HG03196 (cell line): ENCODE results near the gene NPPB.
"Not testable (repeated sequence)": the region's sequence is repeated elsewhere in the genome, so short reads cannot be mapped to it uniquely, and the experiment has no call there.

Source experiments
- ATAC-seq: cut with Tn5 transposase; IDR thresholded peaks from one replicate; pipeline ENCODE4 v1.9.1; 2021; ENCODE audit not compliant: unreplicated experiment

Gene NPPB

DNA sequence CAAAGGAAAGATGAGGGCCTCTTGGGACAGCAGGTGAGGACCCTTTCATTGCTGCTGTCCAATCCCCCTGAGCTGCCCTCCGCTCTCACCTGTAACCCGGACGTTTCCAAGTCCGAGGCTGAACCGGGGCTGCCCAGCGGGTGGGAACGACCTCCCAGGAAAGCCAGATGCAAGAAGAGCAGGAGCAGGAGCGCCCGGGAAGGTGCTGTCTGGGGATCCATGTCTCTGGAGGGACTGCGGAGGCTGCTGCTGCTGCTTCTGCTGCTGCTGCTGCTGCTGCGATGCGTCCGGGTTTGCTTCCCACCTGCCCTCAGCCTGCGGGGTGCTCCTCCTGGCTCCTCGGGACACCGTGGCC, at the start of gene NPPB:
Gene NPPB, minus strand, starts transcription at position 333 of the 355 bp plus-strand sequence. Its CDS starts 112 bp downstream, at position 221.
- no peak for ATAC-seq

DNA sequence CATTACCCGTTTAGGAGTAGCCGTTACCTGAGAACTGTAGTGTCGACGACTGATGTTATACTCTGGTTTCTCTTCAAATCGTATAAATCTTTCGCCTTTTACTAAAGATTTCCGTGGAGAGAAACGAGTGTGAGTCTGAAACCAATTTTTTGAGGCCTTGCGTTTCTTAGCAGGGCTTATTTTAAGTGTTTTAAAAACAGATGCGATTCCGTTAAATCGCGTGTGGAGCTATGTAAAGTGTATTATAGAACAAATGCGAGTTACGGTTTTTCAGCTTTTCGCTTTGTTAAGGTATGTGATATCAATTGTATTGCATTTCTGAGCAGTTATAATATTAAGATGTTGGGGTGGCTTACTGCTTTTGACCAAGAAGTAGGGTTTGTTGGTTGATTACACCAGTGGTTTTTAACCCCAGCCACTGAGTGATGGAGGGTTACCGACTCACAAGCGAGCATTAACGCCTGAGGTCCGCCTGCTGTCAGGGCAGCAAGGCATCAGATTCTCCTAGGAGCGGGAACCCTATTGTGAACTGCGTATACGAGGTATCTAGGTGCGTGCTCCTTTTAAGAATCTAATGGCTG, 49.4 kb upstream of the NPPB start:
- ATAC-seq: peak; percentile 43

DNA sequence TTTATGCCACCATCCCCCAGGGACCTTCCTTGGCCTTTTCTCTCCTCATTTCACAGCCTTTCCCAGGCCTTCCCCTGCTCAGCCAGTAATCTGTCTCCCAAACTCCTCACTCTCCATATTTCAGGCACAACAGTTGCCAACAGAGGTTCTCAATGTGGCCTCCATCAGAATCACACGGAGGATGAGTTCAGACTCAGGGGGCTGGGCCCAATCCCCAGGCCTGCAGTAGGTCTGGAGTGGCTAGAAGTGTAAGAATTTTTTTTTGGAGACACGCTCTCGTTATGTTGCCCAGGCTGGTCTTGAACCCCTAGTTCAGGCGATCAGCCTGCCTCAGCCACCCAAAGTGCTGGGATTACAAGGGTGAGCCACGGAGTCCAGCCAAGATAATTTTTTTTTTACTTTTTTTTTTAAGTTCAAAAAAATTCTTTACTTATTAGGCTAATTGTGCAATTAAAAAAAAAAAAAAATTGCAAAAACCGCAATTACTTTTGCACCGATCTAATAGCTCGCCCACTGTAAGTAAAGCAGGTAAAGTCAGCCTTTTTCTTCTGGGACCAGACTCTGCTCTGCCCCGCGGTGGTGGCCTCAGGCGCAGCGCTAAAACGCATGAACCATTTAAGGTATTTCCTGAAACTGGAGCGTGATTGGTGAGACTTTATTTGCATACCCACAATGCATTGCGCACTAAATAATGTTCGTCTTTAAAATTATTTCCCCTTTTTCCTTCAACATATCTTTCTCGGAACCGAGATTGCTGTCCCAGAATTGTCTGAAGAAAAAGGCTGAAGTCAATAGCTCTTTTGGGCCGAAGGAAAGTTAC, 48.7 kb upstream of the NPPB start:
- peak; percentile 52 for ATAC-seq

DNA sequence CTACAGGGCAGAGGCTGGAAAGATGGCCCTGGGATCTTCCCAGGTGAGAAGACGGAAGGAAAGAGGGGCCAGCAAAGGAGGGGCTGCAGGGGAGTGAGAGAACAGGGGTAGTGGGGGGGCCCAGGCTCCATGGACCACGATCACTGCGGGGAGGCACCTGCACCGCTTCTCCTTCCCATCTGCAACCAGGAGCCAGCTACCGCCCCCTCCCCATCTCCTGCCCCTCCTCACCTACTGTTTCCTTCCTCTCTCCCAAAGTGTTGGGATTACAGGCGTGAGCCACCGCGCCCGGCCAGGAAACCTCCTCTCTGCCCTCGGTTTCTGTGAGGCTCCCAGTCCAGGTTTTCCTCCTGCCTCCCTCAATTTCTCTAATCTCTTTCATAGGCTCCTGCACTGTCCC, 48.1 kb upstream of the NPPB start:
- no peak for ATAC-seq

DNA sequence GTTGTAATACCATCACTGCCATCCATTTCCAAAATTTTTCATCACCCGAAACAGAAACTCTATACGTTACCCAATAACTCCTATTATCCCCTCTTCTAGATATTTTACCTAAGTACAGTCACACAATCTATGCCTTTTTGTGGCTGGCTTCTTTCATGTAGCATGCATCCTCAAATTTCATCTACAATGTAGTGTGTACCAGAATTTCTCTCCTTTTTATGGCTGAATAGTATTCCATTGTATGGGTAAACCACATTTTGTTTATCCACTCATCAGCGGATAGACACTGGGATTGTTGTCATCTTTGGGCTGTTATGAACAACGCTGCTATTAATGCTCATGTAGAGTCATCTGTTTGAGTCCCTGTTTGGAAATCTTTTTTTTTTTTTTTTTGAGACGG, 46.2 kb upstream of the NPPB start:
- ATAC-seq: no peak

DNA sequence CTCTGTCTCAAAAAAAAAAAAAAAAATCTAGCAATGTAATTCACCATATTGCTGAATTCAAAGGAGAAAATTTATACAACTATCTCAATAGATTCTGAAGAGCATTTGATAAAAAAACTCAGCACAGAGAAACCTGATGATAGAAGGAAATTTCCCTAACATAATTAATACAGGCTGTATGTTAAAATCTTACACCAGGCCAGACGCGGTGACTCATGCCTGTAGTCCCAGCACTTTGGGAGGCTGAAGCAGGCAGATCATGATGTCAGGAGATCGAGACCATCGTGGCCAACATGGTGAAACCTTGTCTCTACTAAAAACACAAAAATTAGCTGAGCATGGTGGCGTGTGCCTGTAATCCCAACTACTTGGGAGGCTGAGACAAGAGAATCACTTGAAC, 45.4 kb upstream of the NPPB start:
- not testable (repeated sequence) for ATAC-seq

DNA sequence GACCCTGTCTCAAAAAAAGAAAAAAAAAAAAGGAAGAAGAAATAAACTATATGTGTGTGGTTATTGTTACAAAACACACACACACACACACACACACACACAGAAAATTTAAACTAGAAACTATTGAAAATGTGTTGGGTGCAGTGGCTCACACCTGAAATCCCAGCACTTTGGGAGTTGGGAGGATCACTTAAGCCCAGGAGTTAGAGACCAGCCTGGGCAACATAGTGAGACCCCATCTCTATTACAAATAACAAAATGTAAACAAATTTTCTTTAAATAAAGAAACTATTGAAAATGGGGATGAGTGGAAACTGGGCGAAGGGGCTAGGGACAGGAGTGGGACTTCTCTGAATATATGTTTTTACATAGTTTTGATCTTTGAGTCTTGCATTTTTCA, 44.5 kb upstream of the NPPB start:
- ATAC-seq: no peak

DNA sequence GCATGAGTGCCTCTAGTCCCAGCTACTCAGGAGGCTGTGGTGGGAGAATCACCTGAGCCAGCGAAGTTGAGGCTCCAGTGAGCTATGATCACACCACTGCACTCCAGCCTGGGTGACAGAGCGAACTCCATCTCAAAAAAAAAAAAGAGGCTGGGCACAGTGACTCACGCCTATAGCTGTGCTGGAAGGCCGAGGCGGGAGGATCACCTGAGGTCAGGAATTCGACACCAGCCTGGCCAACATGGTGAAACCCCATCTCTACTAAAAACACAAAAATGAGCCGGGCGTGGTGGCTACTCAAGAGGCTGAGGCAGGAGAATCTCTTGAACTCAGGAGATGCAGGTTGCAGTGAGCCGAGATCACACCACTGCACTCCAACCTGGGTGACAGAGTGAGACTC, 42.7 kb upstream of the NPPB start:
- ATAC-seq: not testable (repeated sequence)

DNA sequence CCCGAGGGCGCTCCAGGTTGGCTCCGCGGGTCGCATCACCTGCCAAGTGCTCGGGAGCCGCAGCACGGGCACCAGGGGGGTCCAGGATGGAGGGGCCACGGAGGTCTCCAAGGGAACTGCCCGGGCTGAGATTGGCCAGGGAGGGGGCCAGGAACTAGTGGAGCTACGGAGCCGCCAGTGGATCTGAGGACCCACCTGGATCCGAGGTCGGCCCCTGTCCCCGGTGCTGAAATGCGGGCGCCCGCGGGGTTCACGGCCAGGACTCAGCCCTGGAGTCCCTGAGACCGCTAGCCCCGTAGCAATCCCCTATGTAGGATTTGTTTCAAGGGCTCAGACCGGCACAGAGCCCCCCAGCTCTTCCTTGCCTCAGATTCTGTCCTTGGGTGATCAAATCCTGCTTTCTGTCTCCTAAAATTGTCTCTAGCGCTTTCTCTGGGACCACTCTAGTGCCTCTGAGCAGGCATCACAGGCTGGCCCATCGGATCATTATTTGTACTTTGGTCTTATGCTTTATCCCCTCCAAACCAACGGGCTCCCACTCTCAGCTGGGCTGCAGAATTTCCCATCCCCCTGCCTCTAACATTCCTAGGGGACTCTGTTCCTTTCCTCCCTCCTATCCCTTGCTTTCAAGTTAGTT, 40.2 kb upstream of the NPPB start:
- ATAC-seq: no peak

DNA sequence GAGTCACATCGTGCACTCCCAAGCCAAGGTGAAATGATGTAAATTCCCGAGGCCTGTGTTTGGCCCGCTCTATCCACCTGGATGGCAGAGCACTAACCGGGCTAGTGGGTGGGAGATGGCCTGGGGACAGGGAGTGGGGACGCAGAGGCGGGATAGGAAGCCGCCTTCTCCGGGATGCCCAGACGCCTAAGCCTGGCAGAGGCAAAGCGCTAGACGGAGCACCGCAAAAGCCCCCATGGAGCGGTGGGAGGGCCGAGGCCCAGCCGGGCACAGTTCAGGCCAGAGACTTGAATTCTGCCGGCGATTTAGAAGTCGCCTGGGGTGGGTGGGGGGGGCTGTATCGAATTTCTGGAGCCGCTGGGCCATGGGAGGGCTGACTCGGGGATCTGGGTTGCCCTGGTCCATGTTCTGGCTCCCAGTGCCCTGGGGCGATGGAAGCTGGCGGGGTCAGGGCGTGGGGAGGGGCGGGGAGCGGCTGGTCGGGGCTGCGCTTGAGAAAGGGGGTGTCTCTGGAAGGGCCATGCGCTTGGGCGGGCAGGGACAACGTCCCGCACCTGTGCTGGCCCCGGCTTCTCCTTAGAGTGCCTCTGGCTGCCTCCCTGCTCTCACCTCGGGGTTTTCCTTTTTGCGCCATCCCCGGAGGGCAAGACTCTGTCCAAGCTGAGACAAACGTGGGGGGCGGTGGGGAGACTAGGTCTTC, 39.5 kb upstream of the NPPB start:
- no peak for ATAC-seq

DNA sequence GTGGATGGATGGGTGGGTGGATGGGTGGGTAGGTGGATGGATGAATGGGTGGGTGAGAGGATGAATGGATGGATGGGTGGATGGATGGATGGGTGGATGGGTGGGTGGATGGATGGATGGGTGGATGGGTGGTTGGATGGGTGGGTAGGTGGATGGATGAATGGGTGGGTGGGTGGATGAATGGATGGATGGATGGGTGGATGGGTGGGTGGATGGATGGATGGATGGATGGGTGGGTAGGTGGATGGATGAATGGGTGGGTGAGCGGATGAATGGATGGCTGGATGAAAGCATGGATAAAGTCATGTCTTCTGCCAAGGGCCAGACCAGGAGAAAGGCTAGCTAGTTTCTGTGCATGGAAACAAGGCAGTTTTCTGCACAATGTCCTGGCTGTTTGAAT, 35.8 kb upstream of the NPPB start:
- ATAC-seq: not testable (repeated sequence)

DNA sequence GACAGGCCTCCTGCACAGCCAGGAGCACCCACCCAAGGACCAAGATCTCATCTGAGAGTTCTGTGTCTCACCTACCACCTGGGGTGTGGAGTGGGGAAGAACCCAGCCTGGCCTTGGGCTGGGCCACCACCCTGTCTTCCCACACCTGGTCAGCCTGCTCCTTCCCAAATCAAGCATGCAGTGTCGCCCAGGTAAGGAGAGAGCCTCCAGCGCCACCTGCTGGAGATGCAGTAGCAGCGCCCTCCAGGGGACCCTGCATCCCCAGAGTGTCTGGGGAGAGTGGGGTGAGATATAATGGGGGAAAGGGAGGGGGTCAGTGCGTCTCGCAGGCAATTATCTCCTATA, 35.1 kb upstream of the NPPB start:
- no peak for ATAC-seq

DNA sequence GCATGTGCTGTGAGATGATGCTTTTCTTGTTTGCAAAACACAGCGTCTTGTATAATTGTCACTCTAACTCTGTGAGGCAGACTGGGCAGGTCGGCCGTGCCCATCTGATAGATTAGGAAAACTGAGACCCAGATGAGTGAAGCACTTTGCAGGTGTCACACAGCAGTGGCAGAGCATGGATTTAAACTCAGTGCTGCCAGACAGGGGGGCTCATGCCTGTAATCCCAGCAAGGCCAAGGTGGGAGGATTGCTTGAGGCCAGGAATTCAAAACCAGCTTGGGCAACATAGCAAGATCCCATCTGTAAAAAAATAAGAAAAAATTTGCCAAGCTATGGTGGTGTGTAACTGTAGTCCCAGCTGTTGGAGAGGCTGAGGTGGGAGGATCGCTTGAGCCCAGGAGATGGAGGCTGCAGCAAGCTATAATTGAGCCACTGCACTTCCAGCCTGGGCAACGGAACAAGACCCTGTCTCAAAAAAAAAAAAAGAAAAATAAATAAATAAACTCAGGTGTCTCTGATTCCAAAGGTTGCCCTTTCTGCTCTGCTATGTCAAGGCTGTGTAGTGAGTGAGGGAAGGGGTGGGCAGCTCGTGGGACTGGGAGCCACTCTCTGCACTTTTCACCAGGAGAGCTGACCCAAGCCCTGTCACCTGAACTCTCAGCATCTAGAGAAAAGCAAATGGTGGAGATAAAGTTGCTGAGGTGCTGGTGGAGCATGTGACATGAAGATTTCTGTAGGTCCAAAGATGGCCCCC, 32.9 kb upstream of the NPPB start:
- ATAC-seq: no peak

DNA sequence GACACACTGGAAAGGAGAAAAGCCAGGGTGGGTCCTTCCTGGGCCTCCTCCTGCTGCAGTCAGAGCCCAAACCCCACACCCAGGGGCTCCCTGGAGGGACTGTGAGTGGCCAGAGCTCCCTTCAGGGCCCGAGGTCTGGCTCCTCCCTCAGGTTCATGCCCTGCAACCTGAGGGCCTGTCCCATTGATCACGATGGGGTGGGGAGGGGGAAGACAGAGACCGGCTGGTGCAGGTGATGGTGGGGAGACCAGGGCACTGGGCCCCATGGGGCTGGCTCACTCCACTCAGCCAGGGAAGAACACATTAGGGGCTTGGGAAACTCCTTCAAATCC, 30.1 kb upstream of the NPPB start:
- ATAC-seq: no peak

DNA sequence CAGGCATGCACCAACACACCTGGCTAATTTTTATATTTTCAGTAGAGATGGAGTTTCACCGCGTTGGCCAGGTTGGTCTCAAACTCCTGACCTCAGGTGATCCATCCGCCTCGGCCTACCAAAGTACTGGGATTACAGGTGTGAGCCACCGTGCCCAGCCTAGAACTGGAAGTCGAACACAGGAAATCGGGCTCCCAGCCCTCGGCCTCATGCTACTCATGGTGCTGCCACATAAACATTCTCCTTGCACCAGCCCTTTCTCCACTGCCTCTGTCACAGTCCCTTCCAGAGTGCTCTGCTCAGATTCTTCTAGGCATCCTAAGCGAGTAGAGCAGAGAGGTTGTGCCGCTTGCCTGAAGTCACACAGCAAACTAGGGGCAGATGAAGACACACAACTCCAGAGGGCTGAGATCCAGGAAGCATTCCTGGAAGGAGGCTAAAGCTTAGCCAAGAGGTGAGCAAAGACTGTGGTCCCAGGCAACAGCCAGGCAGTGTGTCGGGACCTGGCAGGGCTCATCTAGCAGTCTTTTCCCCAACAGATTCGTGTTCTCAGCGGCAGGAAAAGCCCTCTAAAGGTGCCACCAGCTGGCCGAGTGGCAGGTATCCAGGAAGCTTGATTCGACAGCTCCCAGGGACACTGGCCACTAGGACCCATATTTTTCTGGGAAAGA, 29.6 kb upstream of the NPPB start:
- no peak for ATAC-seq

DNA sequence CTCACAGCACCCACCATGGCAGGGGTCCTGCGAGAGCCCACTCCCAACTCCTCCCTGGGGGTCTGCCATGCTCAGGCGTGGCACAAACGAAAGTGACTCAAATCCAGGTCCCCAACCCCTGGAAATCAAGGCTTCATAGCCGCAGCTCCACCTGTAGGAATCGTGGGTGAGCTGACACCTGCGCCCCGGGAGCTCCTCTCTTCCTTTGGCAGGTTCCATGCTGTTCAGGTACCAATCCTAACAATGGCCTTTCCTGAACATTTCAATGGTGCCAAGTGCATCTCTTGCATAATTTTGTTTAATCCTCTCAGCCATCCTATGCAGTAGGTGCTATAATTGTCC, 28.9 kb upstream of the NPPB start:
- ATAC-seq: no peak

DNA sequence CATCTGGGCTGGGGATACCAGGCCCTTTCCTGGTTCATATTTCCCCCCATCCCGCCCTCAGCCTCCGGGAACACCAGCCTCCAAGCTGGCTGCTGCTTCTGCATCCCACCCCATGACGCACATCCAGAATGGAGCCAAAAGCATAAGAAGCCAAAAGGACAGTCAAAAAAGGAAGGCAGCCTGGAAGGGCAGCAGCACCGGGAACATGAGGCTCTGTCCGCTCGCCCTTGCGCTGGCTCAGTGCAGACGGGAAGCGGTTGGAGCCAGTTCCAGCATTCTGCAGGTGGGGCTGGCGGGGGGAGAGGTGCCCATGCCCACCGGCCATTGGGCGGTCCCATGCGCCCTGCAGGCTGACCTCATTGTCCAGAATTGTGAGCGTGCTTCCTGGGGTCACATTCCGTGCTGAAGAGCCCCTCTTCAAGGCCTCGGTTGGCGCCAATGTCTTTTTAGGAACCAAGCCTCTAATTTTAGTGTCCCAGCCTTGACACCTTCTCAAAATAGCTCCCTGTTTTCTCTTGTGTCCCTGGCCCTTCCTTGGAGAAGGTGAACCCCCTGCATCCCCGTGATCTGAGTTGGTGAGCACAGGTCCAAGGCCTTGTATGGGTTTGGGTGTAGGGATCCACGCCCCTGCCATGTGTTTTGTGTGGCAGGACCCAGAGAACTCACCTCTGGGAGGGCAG, 28.4 kb upstream of the NPPB start:
- no peak for ATAC-seq

DNA sequence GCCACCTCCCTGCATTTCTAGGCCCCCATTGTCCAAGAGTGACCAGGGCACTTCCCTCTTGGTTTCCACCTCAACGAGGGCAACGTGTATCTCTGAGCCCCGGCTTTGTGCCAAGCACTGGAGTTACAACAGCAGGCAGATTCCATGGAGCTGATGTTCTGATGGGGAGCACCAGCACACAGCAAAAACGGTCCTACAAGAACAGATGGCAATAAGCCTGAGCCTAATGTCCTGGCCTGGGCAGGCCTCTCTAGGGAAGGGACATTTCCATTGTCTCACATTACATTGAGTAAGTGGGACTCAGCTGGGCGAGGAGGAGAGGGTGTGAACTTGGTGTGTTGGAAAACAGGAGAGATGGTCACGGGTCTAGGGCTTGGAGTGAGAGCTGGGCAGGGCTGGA, 27.2 kb upstream of the NPPB start:
- ATAC-seq: no peak

DNA sequence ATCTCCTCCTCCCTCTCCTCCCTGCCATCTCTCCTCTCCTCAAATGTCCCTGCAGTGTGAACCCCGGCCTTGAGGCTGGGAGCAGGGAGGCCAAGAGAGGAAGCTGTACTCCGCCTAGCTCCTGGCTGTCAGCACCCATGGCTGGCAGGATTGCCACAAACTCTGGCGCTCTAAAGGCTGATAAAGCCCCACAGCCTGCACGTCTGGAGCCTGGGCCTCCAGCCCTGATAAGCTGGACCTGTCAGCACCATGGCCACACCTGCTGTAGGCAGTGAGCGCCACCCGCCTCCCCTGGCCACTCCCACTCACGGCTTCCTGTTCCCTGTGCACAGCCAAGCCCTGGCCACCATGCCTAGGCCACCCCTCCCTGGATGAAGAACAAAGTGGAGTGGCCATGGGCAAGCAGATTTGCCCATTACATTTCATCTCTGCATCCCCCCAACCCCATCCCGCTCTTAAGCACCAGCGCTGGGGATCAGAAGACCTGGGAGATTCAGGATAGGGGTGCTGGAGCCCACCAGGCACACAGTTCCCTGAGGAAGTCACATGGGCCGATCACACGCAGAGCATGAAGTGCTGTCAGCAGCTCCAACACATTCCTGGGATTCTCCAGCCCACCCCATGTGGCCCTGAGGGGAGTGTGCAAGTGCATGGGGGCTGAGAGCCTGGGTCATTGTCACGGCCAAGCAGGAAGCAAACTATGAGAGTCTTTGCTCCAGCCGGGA, 24.2 kb upstream of the NPPB start:
- no peak for ATAC-seq
